Activated naive CD4-positive, alpha-beta T cell treated with Interleukin-2 at 50 U/mL for 16 hours (primary cell): ENCODE data around the gene UBE2B.

Experiments used
- DNase-seq: peaks from one replicate; pipeline ENCODE4 v3.0.0-alpha.2; 2020

UBE2B gene

GRCh38 chr5:134438721-134439123, 67.4 kb downstream of the UBE2B start:
- no peak for DNase-seq

DNA sequence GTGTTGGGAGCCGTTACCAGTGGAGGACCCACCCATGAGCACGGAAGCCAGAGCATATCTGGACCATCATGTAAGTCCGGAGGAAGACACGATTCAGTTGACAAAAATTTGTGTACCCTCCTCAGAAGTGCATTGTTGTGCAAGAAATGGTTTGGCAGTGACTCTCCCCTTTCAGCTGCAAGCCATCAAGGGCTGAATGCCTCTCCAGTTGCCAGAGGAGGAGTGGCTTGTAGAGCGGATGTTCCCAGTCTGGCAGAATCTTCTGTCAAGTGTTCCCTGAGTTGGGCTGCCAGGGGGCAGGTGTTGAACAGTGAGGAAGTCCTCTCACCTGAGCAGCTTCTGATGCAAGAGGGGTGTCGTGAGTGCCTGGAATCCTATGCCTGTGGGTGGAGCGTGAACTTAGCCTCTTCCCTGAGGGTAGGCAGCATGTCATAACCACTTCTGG, 67.9 kb downstream of the UBE2B start:
- DNase-seq: no peak

- no peak for DNase-seq
Observed at GRCh38 chr5:134440201-134440755, 68.9 kb downstream of the UBE2B start.
